Measurements from ENCODE around the gene NPAS2.

- TF ChIP-seq, protein P1, sequence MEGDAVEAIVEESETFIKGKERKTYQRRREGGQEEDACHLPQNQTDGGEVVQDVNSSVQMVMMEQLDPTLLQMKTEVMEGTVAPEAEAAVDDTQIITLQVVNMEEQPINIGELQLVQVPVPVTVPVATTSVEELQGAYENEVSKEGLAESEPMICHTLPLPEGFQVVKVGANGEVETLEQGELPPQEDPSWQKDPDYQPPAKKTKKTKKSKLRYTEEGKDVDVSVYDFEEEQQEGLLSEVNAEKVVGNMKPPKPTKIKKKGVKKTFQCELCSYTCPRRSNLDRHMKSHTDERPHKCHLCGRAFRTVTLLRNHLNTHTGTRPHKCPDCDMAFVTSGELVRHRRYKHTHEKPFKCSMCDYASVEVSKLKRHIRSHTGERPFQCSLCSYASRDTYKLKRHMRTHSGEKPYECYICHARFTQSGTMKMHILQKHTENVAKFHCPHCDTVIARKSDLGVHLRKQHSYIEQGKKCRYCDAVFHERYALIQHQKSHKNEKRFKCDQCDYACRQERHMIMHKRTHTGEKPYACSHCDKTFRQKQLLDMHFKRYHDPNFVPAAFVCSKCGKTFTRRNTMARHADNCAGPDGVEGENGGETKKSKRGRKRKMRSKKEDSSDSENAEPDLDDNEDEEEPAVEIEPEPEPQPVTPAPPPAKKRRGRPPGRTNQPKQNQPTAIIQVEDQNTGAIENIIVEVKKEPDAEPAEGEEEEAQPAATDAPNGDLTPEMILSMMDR (IDR thresholded peaks at IDR 0.05 in 2 of 3, conservative IDR thresholded peaks at IDR 0.05 in 1 of 3; ENCODE audit: borderline replicate concordance in 1 of 3, insufficient read depth in 1 of 3, low read depth in 2 of 3, low read length in 2 of 3), result no peak
- no peak for TF ChIP-seq SRF (IDR thresholded peaks at IDR 0.05; ENCODE audit: low read depth)
These were observed 184.8 kb downstream of the NPAS2 start for GRCh38 chr2:101004620-101005325.

Data from HCT116 (cell line).